Esophagus squamous epithelium (tissue), 4 donors: ENCODE measurements around the gene STOML1.

ENCODE experiments used
- POLR2A ChIP-seq, 4 donors: fragments of 450-650 bp; IDR thresholded peaks; one replicate each; pipeline ENCODE4 v1.6.1; 2017; ENCODE audit warnings: antibody characterized with exemption in 4 of 4, mild to moderate bottlenecking in 4 of 4, moderate library complexity in 3 of 4
- TF ChIP-seq, protein P1 (sequence below), 6 experiments: fragments of 450-650 bp in 4 of 6; fragments of 200-600 bp in 2 of 6; sonication (generic) in 2 of 6; IDR thresholded peaks; one replicate each; pipeline ENCODE4 v1.5.1; 2016 to 2019; ENCODE audit warnings: antibody characterized with exemption in 6 of 6, mild to moderate bottlenecking in 4 of 6, moderate library complexity in 4 of 6

- TF ChIP-seq, protein P1, sequence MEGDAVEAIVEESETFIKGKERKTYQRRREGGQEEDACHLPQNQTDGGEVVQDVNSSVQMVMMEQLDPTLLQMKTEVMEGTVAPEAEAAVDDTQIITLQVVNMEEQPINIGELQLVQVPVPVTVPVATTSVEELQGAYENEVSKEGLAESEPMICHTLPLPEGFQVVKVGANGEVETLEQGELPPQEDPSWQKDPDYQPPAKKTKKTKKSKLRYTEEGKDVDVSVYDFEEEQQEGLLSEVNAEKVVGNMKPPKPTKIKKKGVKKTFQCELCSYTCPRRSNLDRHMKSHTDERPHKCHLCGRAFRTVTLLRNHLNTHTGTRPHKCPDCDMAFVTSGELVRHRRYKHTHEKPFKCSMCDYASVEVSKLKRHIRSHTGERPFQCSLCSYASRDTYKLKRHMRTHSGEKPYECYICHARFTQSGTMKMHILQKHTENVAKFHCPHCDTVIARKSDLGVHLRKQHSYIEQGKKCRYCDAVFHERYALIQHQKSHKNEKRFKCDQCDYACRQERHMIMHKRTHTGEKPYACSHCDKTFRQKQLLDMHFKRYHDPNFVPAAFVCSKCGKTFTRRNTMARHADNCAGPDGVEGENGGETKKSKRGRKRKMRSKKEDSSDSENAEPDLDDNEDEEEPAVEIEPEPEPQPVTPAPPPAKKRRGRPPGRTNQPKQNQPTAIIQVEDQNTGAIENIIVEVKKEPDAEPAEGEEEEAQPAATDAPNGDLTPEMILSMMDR (IDR thresholded peaks at IDR 0.05) = no peak
- no peak for TF ChIP-seq POLR2A (IDR thresholded peaks at IDR 0.05)
Measured at GRCh38 chr15:73934281-73934680, 57.8 kb downstream of the STOML1 start.
